Gastrocnemius medialis (tissue), 4 donors: Measurements from ENCODE around the gene PCDHA3.
"Not testable (repeated sequence)": the region's sequence is repeated elsewhere in the genome, so short reads cannot be mapped to it uniquely, and the experiment has no call there.

Experiments
- CTCF ChIP-seq, 5 experiments: fragments of 450-650 bp in 3 of 5; fragments of 200-600 bp in 2 of 5; sonication (generic) in 2 of 5; IDR thresholded peaks in 4 of 5; conservative IDR thresholded peaks in 1 of 5; 1 replicate in 4 of 5; 2 replicates in 1 of 5; pipeline ENCODE4 v1.5.1; 2016 to 2019; ENCODE audit warnings: antibody characterized with exemption in 5 of 5, mild to moderate bottlenecking in 3 of 5, moderate library complexity in 3 of 5
- POLR2A ChIP-seq, 2 donors: fragments of 450-650 bp; IDR thresholded peaks; one replicate each; pipeline ENCODE4 v1.6.1; 2017; ENCODE audit warnings: antibody characterized with exemption in 2 of 2, mild to moderate bottlenecking in 2 of 2, moderate library complexity in 2 of 2

GRCh38 chr5:140834439-140835008, 33.7 kb downstream of the PCDHA3 start:
- TF ChIP-seq POLR2A (IDR thresholded peaks at IDR 0.05); CTCF (IDR thresholded peaks at IDR 0.05 in 4 of 5, conservative IDR thresholded peaks at IDR 0.05 in 1 of 5): not testable (repeated sequence)
